ENCODE measurements around the gene FGF14. TPM values are rescaled to one million over a fixed set of nuclear protein-coding genes. Genes with fewer than 3 reads are reported as not detected.

Gene FGF14
- total RNA-seq, 1 experiment from 2014 or later = not detected

DNA sequence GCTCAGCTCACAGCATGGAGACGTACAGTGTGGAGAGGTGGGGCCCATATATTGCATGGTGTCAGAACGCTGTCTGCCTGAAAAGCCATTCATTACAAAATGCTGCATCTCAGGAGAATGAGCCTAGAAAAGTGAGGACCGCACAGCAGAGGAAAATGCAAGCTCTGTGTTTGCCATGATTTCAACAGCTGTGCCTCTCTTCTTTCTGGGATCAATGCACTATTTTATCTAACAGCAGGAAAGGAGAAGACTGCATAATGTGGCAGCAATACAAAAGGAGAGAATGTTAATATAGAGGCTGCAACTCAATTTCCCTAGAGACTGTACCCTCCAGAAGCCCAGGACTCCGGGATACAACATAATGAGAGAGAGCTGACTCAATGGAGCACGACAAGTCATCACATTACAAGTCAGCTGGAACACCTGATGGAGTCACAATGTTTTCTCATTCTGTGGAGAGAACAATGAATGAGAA, 368.0 kb downstream of the FGF14 start:
- DNase-seq (no peak), ATAC-seq (no peak)
- Histone ChIP-seq H3K36me3 (ENCODE audit: low read depth, low read length) (no peaks in the 10 kb centered on the region), H3K4me1 (ENCODE audit: insufficient read depth, low read length) (no peaks in the 10 kb centered on the region), H3K9ac (ENCODE audit: low read length) (no peak overlapping the region), H3K9me3 (ENCODE audit: low read length) (no peaks in the 10 kb centered on the region), H3K27me3 (ENCODE audit: low read length) (peaks cover 28% of the 10 kb centered on the region), H3F3A (ENCODE audit: low read length, unreplicated experiment) (no peaks in the 10 kb centered on the region), H4K20me1 (ENCODE audit: low read length) (no peaks in the 10 kb centered on the region), H3K4me3 (ENCODE audit: low read length) (no peak overlapping the region), H3K27ac (ENCODE audit: low read length) (no peak overlapping the region), H2AFZ (ENCODE audit: low read length) (no peak overlapping the region), H3K79me2 (ENCODE audit: low read length) (no peaks in the 10 kb centered on the region), H3K9me2 (replicated peaks; ENCODE audit: low read length) (no peaks in the 10 kb centered on the region), H3K4me2 (ENCODE audit: low read length) (no peak overlapping the region)
- TF ChIP-seq EZH2phosphoT487 (IDR thresholded peaks at IDR 0.05; ENCODE audit: borderline replicate concordance, low read length) (no peak), EZH2 (IDR thresholded peaks at IDR 0.05; ENCODE audit: low read length, unreplicated experiment) (no peak)
- TF ChIP-seq, protein P1, sequence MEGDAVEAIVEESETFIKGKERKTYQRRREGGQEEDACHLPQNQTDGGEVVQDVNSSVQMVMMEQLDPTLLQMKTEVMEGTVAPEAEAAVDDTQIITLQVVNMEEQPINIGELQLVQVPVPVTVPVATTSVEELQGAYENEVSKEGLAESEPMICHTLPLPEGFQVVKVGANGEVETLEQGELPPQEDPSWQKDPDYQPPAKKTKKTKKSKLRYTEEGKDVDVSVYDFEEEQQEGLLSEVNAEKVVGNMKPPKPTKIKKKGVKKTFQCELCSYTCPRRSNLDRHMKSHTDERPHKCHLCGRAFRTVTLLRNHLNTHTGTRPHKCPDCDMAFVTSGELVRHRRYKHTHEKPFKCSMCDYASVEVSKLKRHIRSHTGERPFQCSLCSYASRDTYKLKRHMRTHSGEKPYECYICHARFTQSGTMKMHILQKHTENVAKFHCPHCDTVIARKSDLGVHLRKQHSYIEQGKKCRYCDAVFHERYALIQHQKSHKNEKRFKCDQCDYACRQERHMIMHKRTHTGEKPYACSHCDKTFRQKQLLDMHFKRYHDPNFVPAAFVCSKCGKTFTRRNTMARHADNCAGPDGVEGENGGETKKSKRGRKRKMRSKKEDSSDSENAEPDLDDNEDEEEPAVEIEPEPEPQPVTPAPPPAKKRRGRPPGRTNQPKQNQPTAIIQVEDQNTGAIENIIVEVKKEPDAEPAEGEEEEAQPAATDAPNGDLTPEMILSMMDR (conservative IDR thresholded peaks at IDR 0.05; ENCODE audit: low read depth, low read length) = no peak
- no TSS peak for BruUV-seq (replicated peaks)
- intact Hi-C loops (cut with micrococcal nuclease) = no loop called here
- CTCF ChIA-PET = no interaction called here
- POLR2A ChIA-PET (ENCODE audit: unreplicated experiment) = interaction anchor here (0.5 kb wide), 1 partner anchor 469 kb away, joined by 3 read pairs; no protein-coding TSS in a partner anchor

DNA sequence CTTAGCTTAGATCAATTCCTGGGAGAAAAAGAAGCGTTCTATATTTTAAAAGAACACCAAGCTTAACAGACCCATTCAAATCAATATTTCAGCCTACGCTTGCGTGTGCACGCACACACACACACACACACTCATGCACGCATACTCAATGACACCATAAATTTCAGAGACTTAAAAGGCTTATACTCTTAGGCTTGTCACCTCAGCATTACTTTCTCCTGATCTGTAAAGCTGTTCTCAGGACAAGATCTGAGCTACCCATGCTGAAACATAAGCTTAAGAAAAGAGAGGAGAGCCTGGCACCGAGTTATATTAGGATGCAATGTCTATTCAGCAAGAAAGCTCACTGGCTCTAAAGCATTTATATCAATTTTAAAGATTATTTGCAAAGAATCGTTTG, 368.5 kb downstream of the FGF14 start:
- Histone ChIP-seq H2AFZ (ENCODE audit: low read length) (no peak overlapping the region), H4K20me1 (ENCODE audit: low read length) (no peaks in the 10 kb centered on the region), H3K9me2 (replicated peaks; ENCODE audit: low read length) (no peaks in the 10 kb centered on the region), H3K9me3 (ENCODE audit: low read length) (no peaks in the 10 kb centered on the region), H3F3A (ENCODE audit: low read length, unreplicated experiment) (no peaks in the 10 kb centered on the region), H3K4me1 (ENCODE audit: insufficient read depth, low read length) (no peaks in the 10 kb centered on the region), H3K4me3 (ENCODE audit: low read length) (no peak overlapping the region), H3K27ac (ENCODE audit: low read length) (no peak overlapping the region), H3K36me3 (ENCODE audit: low read depth, low read length) (no peaks in the 10 kb centered on the region), H3K4me2 (ENCODE audit: low read length) (no peak overlapping the region), H3K27me3 (ENCODE audit: low read length) (peaks cover 33% of the 10 kb centered on the region), H3K79me2 (ENCODE audit: low read length) (no peaks in the 10 kb centered on the region), H3K9ac (ENCODE audit: low read length) (no peak overlapping the region)
- intact Hi-C loops (cut with micrococcal nuclease) = no loop called here
- TF ChIP-seq EZH2 (IDR thresholded peaks at IDR 0.05; ENCODE audit: low read length, unreplicated experiment) = no peak
- DNase-seq (no peak), ATAC-seq (no peak)
- POLR2A ChIA-PET (ENCODE audit: unreplicated experiment) = no interaction called here
- BruUV-seq (replicated peaks) = no TSS peak
- CTCF ChIA-PET = no interaction called here

DNA sequence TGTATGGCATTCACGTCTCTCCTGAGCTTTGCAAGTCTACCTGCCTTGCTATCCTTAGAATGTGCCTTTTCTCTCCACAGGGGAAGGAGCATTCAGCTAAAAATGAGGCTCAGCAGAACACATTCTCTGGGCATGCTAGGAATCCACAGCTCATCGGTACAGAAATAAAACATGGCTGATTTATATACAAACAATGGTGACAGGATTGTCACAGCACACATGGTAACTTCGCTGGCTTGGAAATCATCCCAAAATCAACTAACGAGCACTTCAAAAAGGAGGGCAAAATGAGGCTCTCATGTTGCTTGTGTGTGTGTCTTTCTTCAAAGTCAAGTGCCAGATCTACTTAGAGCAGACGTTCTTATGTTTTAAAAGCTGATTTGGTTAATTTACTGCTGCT, 373.0 kb downstream of the FGF14 start:
- Histone ChIP-seq H3K4me2 (ENCODE audit: low read length) (no peak overlapping the region), H3K27ac (ENCODE audit: low read length) (no peak overlapping the region), H3K9me3 (ENCODE audit: low read length) (no peaks in the 10 kb centered on the region), H3K9me2 (replicated peaks; ENCODE audit: low read length) (no peaks in the 10 kb centered on the region), H3F3A (ENCODE audit: low read length, unreplicated experiment) (no peaks in the 10 kb centered on the region), H2AFZ (ENCODE audit: low read length) (no peak overlapping the region), H3K27me3 (ENCODE audit: low read length) (peaks cover 44% of the 10 kb centered on the region), H3K36me3 (ENCODE audit: low read depth, low read length) (no peaks in the 10 kb centered on the region), H4K20me1 (ENCODE audit: low read length) (no peaks in the 10 kb centered on the region), H3K4me1 (ENCODE audit: insufficient read depth, low read length) (no peaks in the 10 kb centered on the region; the same call in 1 of the 2 replicates), H3K4me3 (ENCODE audit: low read length) (no peak overlapping the region), H3K9ac (ENCODE audit: low read length) (no peak overlapping the region), H3K79me2 (ENCODE audit: low read length) (no peaks in the 10 kb centered on the region)
- TF ChIP-seq EZH2phosphoT487 (IDR thresholded peaks at IDR 0.05; ENCODE audit: borderline replicate concordance, low read length) (no peak), EZH2 (IDR thresholded peaks at IDR 0.05; ENCODE audit: low read length, unreplicated experiment) (no peak)
- TF ChIP-seq, protein P1 (conservative IDR thresholded peaks at IDR 0.05; ENCODE audit: low read depth, low read length) = no peak
- DNase-seq (no peak), ATAC-seq (no peak)
- POLR2A ChIA-PET (ENCODE audit: unreplicated experiment) = no interaction called here
- intact Hi-C loops (cut with micrococcal nuclease) = no loop called here
- no TSS peak for BruUV-seq (replicated peaks)
- CTCF ChIA-PET = no interaction called here

Data from PC-3 (cell line).